COLO668 (cell line): ENCODE data around the gene SLC8A1.

Experiments
- DNase-seq: peaks from one replicate; lab custom pipeline; 2025; ENCODE audit not compliant: unreplicated experiment; lab: John Stamatoyannopoulos, UW

Gene SLC8A1

GRCh38 chr2:40208463-40208862, 243.4 kb downstream of the SLC8A1 start:
- DNase-seq: no peak

- no peak for DNase-seq
These were observed 247.6 kb downstream of the SLC8A1 start for GRCh38 chr2:40204268-40204667.

GRCh38 chr2:40202798-40203400, 249.0 kb downstream of the SLC8A1 start:
- DNase-seq: no peak

- DNase-seq: no peak
These were observed 250.5 kb downstream of the SLC8A1 start for GRCh38 chr2:40201425-40201824.

- DNase-seq: no peak
These were observed 251.4 kb downstream of the SLC8A1 start for GRCh38 chr2:40200366-40200915.

GRCh38 chr2:40199771-40200170, 252.1 kb downstream of the SLC8A1 start:
- DNase-seq: no peak

GRCh38 chr2:40197121-40197520, 254.8 kb downstream of the SLC8A1 start:
- no peak for DNase-seq

- DNase-seq: no peak
These were observed 258.2 kb downstream of the SLC8A1 start for GRCh38 chr2:40193670-40194026.

GRCh38 chr2:40192864-40193669, 258.8 kb downstream of the SLC8A1 start:
- DNase-seq: no peak

- DNase-seq: no peak
These were observed 261.4 kb downstream of the SLC8A1 start for GRCh38 chr2:40190457-40190856.

- DNase-seq: no peak
These were observed 262.0 kb downstream of the SLC8A1 start for GRCh38 chr2:40189881-40190280.

- DNase-seq: no peak
These were observed 264.8 kb downstream of the SLC8A1 start for GRCh38 chr2:40187054-40187453.

GRCh38 chr2:40184551-40184950, 267.3 kb downstream of the SLC8A1 start:
- no peak for DNase-seq

- no peak for DNase-seq
These were observed 270.0 kb downstream of the SLC8A1 start for GRCh38 chr2:40181855-40182254.

- DNase-seq: no peak
These were observed 272.1 kb downstream of the SLC8A1 start for GRCh38 chr2:40179801-40180200.

GRCh38 chr2:40178971-40179370, 272.9 kb downstream of the SLC8A1 start:
- DNase-seq: no peak

- no peak for DNase-seq
These were observed 273.6 kb downstream of the SLC8A1 start for GRCh38 chr2:40178171-40178778.

GRCh38 chr2:40177366-40177765, 274.5 kb downstream of the SLC8A1 start:
- DNase-seq: no peak

GRCh38 chr2:40173276-40173675, 278.6 kb downstream of the SLC8A1 start:
- DNase-seq: no peak

- no peak for DNase-seq
These were observed 282.0 kb downstream of the SLC8A1 start for GRCh38 chr2:40169856-40170255.

- DNase-seq: no peak
These were observed 282.5 kb downstream of the SLC8A1 start for GRCh38 chr2:40169430-40169829.

- no peak for DNase-seq
These were observed 283.3 kb downstream of the SLC8A1 start for GRCh38 chr2:40168546-40168945.
